ENCODE results near the gene NRL. TPM values are rescaled to one million over a fixed set of nuclear protein-coding genes. Genes with fewer than 3 reads are reported as not detected.
"Not testable (repeated sequence)": the region's sequence is repeated elsewhere in the genome, so short reads cannot be mapped to it uniquely, and the experiment has no call there.

Gene NRL
- polyA plus RNA-seq, 10 donors = 0.98 to 1.6 (median 1.2) TPM

DNA sequence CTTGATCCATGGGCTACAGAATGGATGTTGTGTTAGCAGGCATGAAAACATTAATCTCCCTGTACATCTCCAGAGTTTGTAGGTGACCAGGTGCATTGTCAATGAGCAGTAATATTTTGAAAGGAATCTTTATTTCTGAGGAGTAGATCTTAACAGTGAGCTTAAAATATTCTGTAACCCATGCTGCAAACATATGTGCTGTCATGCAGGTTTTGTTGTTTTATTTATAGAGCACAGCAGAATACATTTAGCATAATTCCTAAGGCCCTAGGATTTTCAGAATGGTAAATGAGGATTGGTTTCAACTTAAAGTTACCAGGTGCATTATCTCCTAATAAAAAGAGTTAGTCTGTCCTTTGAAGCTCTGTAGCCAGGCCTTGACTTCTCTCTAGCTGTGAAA, 12.2 kb upstream of the NRL start:
- DNase-seq = no peak

DNA sequence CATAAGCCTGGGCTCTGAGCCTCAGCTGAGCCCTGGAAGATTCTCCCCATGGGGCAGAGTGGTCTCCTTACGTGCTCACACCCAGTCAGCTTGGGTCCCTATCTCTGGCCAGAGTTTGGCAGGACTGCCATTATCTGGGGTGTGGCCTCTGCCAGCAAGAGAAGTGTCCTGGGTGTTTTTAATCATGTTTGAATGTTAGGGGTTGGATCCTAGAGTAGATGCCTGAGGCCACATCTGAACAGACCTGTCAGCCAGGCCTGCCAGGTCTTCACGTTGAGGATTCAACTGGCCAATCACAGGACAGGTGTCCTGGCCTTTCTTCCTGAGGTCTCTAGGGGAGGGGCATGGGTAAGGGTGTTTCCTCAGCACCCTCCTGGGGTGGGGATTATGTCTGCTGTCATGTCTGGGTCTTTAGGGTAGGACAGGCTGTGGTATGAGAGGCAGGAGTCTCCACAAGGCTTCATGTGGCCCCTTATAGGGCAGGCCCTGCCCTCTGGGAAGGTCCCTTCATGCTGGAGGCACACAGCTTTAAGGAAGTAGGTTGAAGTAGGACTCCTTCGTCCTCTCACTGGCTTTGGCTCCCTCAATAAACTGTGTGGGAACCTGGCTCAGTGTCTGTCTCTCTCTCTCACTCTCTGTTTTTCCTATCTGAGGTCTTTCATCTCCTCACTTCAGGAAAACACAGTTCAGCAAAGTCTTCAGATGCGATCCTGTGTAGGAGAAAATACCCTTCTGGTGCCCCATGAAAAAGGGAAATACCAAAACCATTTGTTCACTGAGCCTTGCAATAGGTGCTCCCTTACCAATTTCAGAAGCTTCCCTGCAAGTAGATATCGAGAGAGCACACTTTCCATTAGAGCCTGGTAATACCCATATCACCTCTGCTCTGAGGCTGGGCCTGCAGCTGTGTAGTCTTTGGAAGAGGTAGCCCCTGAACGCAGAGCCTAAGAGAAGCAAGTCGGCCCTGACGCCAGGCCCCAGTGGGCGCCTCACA, 9.0 kb upstream of the NRL start:
- no peak for DNase-seq

DNA sequence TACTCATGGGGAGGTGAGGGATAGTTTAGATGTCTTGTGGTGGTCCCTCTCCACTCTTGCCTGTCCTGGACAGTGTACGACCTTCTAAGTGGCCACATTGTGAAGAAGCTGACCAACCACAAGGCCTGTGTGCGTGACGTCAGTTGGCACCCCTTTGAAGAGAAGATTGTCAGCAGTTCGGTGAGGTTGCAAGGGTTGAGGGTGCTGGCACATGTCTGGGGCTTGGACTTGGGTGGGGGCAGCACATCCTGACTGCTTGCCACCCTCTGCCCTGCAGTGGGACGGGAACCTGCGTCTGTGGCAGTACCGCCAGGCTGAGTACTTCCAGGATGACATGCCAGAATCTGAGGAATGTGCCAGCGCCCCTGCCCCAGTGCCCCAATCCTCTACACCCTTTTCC, 8.1 kb upstream of the NRL start:
- no peak for DNase-seq

DNA sequence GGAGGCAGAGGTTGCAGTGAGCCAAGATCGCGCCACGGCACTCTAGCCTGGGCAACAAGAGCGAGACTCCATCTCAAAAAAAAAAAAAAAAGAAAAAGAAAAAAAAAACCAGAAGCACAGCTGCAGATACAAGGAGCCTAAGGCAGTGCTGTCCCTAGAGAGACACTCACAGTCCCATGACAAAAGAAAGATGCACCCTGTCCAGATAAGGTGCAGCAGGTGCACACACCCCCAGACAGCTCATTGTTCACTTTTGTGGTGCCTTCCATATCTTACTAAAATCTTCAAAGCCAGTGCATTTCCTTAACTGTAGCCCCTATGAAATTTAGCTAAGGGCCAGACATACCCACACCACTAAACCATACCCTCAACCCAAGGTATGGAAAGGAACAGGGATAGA, 7.7 kb upstream of the NRL start:
- no peak for DNase-seq

DNA sequence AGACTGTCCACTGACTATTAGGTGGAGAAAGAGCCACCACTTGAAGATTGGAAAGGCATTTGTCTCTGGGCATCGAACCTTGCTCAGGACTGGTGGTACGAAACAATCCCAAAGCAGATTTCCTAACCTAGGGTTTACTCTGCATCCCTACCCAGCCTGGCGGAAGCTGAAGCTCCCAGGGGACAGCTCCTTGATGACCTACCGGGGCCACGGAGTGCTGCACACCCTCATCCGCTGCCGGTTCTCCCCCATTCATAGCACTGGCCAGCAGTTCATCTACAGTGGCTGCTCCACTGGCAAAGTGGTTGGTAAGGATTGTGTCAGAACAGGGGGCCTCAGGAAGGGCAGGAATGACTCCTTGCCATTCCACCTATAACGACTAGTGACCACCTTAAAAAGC, 6.5 kb upstream of the NRL start:
- no peak for DNase-seq

DNA sequence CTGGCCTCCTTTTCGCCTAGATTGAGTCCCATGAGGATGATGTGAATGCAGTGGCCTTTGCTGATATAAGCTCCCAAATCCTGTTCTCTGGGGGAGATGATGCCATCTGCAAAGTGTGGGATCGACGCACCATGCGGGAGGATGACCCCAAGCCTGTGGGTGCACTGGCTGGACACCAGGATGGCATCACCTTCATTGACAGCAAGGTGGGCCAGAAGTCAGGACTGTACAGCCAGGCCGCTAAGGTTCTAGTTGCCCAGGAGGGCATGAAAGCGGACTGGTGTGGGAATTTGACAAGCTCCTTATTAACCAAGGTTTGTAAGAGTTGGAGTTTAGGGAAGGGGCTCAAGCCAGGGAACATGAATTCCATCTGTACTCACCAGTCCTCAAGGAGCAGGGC, 4.9 kb upstream of the NRL start:
- no peak for DNase-seq

DNA sequence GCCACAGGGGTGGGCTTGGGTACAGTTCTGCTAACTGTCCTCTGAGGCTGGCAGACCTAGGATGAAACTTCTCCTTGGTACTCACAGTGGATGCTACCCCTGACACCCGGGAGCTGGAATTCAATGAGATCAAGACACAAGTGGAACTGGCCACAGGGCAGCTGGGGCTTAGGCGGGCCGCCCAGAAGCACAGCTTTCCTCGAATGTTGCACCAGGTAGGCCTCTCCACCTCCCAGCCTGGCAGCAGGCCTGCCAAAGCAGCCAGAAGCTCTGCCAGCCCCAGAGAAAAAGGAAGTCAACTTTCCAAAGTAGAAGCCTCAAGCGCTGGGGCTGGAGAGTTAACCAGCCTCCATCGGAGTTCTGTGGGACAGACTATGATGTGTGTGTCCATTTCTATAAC, 2.4 kb upstream of the NRL start:
- no peak for DNase-seq

DNA sequence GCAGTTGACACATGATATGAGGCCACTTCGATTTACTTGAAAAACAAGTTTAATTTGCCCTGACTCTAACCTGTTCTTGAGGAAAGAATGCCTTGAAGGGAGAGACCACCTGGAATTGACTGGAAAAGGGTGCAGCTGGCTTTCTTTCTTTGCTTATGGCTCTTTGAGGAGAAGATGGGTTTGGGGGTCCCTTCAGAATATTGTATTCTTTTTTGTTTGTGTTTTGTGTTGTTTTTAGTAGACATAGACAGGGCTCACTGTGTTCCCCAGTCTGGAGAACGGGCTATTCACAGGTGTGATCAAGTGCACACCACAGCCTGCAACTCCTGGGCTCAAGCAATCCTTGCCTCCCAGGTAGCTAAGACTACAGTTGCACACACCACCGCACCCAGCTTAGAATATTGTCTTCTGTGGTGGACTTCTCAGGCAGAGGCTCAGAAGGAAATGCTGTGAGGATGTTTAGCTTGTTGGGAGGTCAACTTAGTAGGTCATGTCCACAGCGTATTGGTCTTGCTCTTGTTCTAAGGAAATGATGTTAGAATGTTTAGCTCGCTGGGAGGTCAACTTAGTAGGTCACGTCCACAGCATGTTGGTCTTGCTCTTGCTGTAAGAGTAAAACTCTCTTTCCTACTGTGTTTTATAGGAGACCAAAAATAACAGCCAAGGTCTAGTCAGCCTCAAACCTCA, 1.5 kb upstream of the NRL start:
- DNase-seq = no peak

DNA sequence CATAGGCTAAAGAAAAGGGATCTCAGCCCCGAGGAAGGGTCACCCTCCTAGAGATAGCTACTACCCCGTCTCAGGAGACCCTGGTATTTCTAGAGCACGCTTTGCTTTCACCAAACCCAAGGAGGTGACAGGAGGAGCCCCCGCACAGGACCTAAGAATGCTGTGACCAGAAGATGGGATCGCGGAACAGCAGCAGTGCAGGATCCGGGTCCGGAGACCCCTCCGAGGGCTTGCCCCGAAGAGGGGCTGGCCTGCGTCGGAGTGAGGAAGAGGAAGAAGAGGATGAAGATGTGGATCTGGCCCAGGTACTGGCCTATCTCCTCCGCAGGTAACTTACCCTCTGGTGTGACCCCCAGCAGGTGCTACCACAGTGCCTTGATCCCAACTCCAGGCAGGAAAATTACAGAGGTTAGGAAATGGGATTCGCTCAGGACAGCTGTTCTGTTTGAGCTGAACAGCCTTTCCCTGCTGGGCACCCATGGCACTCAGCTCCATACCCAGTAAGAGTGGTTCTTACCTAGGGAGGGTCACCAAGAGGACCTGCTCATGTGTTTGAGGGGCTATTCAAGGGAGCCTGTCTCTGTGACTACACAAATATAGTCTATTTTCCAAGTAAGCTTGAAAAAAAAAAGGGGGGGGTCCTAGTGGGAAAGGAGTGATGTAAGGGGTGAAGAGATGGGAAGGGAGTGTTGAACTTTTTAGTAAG, 826 bp upstream of the NRL start:
- DNase-seq = no peak

DNA sequence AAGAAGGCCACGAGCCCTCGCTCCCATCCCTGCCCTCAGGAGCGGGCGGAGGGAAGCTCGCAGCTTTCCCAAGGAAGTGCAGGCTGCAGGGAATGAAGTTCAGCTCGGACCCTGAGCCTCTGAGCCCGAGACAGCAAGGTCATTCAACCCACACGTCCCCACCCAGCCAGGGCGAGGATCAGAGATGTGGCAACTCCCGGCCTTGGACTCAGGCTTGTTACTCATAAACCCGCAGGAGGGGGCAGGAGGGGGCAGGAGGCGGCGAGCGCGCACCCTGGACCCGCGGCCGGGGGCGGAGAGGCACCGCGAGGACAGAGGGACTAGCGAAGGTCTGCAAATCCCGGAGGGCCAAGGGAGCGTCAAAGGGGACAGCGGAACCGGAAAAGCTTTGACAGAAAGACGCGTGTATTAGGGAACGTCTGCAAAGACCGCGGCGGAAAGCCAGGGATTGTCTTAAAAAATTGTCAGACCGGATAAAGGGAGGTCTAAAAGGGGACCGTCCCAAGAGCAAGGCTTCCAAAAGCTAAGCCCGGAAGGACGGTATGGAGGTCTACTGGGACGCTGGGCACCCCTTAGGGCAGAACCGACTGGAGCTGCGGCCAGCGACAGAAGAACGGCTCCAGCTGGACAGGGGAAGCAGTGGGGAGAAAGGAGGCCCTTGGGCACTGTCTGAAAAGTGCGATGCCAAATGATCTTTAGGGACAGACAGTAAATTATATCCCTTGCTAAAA, 783 bp downstream of the NRL start:
- DNase-seq = peak; percentile 87 to 95 (median 89)

DNA sequence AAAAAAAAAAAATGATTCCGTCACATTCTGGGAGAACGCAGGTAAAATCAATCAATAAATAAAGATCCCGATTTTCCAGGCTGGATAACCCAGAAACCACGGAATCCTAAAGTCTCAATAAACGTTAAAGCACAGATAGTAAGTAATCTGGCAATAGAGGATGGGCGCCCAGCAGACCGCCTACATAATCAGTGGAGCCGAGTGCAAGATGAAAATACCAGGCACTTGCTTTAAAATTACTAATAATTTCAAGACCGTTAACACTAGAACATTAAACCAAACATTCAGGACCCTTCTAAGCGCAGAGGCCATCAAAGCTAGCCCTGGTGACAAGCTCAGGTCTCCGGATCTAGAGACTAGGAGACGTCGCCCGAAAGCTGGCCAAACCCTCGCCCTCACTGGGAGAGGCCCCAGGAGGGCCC, 1.4 kb downstream of the NRL start:
- no peak for DNase-seq

DNA sequence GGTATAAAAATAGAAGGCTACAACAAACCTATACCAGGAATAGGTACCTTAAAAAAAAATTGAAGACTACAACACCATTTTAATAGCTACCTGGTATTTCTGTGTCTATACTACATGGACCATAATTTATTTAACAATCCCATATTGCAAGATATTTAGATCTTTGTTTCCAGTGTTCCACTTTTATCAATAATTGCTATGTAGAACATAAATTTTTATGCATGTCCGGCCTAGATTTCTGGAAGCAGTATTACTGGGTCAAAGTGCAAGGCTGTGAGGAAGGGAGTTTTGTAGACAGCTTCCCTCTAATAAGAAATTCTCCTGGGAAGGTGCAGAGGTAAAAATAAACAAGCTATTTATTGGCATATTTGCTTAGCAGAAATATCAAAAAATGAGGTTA, 4.2 kb downstream of the NRL start:
- DNase-seq = no peak

DNA sequence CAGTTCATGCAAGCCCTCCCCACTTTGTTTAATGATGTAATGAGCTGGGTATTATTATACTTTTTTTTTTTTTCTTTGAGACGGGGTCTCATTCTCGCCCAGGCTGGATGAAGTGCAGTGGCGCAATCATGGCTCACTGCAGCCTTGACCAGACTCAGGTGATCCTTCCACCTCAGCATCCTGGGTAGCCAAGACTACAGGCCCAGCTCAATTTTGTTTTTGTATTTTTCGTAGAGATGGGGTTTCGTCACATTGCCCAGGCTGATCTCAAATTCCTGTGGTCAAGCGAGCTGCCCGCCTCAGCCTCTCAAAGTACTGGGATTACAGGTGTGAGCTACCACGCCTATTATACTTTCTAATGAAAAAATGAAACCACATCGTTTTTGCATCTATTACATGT, 4.7 kb downstream of the NRL start:
- DNase-seq = no peak

DNA sequence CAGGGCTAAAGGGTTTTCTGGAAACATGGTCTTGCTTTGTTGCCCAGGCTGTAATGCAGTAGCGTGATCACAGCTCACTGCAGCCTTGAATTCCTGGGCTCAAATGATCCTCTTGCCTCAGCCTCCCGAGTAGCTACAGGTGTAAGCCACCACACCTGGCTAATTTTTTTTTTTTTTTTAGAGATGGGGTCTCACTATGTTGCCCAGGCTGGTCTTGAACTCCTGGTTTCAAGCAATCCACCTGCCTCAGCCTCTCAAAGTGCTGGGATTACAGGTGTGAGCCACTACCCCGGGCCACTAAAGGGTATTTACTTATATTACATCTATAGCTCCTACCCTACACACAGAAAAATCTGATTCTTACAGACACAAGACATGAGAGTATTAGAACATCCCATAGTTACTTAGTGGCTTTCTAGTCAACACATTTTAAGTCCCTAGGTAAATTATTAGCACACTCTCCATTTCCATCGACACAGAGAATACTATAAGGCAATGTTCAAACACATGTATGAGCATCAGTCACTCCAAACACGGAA, 6.3 kb downstream of the NRL start:
- no peak for DNase-seq

DNA sequence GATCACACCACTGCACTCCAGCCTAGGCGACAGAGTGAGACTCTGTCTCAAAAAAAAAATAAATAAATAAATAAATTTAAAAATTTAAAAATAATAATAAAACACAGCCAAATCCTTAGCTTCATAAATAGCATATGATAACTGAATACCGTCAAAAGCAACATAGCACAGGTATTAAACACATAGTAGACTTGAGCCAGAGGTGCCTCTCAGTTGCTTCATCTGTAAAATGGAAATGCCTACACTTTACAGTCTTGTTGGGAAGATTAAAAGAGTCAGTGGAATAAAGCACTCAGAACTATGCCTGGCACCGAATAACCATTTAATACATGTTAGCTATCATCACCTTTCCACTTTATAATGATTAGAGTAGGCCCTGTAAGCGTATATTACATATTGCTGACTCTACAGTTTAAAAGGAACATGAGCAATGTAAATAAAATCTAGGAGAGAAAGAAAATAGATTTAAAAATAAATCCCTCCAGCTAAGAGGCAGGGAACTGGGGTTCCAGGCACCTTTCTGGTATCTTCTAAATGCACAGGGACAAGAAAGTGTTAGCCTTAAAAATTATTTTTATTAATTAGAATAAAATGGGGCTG, 8.0 kb downstream of the NRL start:
- no peak for DNase-seq

DNA sequence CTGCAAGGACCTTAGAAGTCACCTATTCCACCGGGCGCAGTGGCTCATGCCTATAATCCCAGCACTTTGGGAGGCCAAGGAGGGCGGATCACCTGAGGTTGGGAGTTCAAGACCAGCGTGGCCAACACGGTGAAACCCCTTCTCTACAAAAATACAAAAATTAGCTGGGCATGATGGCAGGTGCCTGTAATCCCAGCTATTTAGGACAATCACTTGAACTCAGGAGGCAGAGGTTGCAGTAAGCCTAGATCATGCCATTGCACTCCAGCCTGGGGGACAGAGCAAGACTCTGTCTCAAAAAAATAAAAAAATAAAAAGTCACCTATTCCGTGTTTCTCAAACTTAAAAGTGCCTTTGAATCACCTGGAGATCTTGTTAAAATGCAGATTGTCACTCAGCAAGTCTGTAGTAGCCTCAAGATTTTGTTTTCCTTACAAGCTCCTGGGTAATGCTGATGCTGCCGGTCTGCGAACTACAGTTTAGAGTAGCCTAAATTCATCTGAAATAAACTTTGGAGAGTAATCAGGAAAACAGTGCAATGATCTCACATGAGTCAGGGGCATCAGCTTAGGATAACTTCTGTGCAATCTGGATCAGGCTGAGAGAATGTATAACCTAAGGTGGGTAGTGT, 9.0 kb downstream of the NRL start:
- DNase-seq = not testable (repeated sequence)

DNA sequence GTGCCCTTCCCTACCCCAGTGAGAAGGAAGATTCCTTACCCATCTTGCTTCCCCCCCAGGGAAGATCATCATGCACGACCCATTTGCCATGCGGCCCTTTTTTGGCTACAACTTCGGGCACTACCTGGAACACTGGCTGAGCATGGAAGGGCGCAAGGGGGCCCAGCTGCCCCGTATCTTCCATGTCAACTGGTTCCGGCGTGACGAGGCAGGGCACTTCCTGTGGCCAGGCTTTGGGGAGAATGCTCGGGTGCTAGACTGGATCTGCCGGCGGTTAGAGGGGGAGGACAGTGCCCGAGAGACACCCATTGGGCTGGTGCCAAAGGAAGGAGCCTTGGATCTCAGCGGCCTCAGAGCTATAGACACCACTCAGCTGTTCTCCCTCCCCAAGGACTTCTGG, 11.3 kb downstream of the NRL start:
- DNase-seq = no peak

DNA sequence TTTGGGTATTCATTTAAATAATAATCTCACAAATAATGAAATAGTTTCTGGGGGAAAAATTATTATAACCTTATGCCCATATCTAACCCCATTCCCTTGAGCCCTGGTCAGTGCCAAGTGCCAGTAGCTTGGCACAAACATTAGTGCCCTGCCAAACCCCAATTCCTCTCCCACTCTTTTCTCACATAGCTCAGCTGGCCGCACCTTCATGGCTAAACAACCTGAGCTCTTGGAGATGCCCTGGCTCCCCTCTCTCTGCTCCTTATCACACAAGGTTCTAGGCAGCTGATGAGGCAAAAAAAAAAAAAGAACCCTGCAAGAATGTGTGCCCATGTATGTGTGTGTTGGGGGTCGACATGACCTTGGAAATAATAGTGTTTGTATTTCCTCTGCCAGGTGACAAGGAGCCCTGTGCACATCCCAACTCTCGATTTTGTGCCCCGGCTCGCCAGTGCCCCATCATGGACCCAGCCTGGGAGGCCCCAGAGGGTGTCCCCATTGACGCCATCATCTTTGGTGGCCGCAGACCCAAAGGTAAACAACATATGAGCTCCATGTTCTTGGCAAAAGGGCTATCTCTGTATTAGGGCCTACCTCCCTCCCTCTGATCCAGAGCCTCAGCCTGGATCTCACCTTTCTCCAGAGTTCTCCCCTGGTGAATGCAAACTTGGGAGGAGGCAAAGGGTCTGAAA, 12.2 kb downstream of the NRL start:
- DNase-seq = no peak

DNA sequence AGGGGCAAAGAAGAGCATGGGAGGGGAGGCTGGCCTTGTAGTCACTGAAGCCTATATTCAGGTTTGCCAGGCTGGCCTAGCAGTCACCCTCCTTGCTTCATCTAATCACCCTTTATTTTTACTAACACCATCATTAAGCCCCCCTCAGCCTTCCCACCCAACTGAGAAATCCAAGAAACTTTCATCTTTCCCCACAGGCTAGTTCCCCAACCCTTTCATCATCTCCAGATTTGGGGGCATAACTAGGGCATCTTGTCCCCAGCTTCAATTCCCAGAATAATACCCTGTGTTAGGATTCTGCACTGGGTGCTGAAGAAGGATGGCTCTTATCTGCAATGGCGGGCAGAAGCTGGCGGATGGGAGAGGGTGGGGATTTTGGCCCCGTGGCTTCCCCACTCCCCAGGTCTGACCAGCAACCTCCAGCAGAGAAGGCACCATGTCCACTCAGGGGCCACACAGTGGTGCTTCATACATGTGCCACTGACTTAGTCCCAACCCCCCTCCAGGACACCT, 13.7 kb downstream of the NRL start:
- DNase-seq = no peak
